GM12892 (cell line): ENCODE measurements around the gene DENND1A.

Experiments used
- POLR2A ChIP-seq: IDR thresholded peaks from 2 replicates; pipeline ENCODE4 v1.6.1; 2011; ENCODE audit warnings: low read depth, low read length, control low read depth
- POLR2AphosphoS5 ChIP-seq: IDR thresholded peaks from 2 replicates; pipeline ENCODE4 v1.6.1; 2011; ENCODE audit warnings: low read depth, low read length, control low read depth
- TAF1 ChIP-seq: IDR thresholded peaks from 2 replicates; pipeline ENCODE4 v1.6.1; 2011; ENCODE audit warnings: low read depth, mild to moderate bottlenecking, control low read depth, low read length, borderline replicate concordance

DNA sequence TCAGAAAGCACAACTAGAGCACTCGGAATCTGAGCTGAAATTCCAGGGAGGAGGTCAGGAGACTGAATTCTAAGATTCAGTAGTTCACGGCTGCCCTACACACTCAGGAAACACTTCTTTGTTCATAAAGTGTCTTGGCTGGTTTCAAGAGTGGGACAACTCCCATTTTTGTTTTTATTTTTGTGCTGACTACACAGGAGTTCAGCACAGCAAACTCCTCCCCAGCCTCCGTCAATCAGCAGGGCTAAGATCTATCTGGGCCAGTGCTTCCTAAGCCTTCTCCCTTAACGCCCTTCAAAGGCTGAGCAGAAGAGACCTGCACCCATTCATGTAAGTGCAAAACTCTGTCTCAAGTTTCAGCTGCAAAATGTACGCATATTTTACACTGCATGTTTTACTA lies 323.8 kb downstream of the DENND1A start:
- no peak for TF ChIP-seq POLR2AphosphoS5
- no peak for TF ChIP-seq POLR2A
- TF ChIP-seq TAF1: no peak
